Naive B cell (primary cell): Measurements from ENCODE around the gene SMIM23. TPM values are rescaled to one million over a fixed set of nuclear protein-coding genes. Genes with fewer than 3 reads are reported as not detected.

Experiments used
- ATAC-seq, 2 donors: fragments of 150-1000 bp; cut with Tn5 transposase; 2 replicates each; pipeline ENCODE4 v1.10.0; 2021; ENCODE audit warnings: low read depth in 2 of 2, mild to moderate bottlenecking in 2 of 2, moderate library complexity in 2 of 2
- DNase-seq: peaks from one replicate; pipeline ENCODE4 v3.0.0; 2022
- H3K27ac Mint-ChIP-seq, 6 donors: one replicate each; pipeline ENCODE4 v1.8.0; 2020 to 2022; ENCODE audit warnings: mild to moderate bottlenecking in 6 of 6, mixed read lengths in 6 of 6, moderate library complexity in 5 of 6, inconsistent platforms in 2 of 6
- H3K27me3 Mint-ChIP-seq, 3 donors: one replicate each; pipeline ENCODE4 v1.8.0; 2021 to 2022; ENCODE audit warnings: mixed read lengths in 3 of 3, mild to moderate bottlenecking in 1 of 3
- H3K36me3 Mint-ChIP-seq, 2 donors: one replicate each; pipeline ENCODE4 v1.8.0; 2020 to 2022; ENCODE audit warnings: mixed read lengths in 2 of 2, inconsistent platforms in 1 of 2, mild to moderate bottlenecking in 1 of 2
- H3K4me1 Mint-ChIP-seq, 3 donors: one replicate each; pipeline ENCODE4 v1.8.0; 2020 to 2022; ENCODE audit warnings: mixed read lengths in 3 of 3, inconsistent platforms in 1 of 3, mild to moderate bottlenecking in 1 of 3, moderate library complexity in 1 of 3
- H3K4me3 Mint-ChIP-seq, 8 donors: one replicate each; pipeline ENCODE4 v1.8.0; 2020 to 2022; ENCODE audit warnings: mild to moderate bottlenecking in 8 of 8, mixed read lengths in 8 of 8, moderate library complexity in 8 of 8, inconsistent platforms in 2 of 8
- H3K9me3 Mint-ChIP-seq, 7 donors: one replicate each; pipeline ENCODE4 v1.8.0; 2020 to 2022; ENCODE audit warnings: mixed read lengths in 7 of 7, mild to moderate bottlenecking in 5 of 7, inconsistent platforms in 2 of 7, moderate library complexity in 1 of 7
- polyA plus RNA-seq, 6 donors: library from polyadenylated mRNA; unstranded; fragments of 300-500 nt; fragmentation: Illumina TruSeq; gene quantifications; one replicate each; pipeline ENCODE4 v1.2.3, GENCODE V29; 2021; ENCODE audit warnings: low read depth in 6 of 6

Gene SMIM23
- polyA plus RNA-seq, 6 donors from 2014 or later, result not detected

GRCh38 chr5:171808951-171809350, 23.3 kb downstream of the SMIM23 start:
- H3K4me3 Mint-ChIP-seq, result no peak overlapping the region
- DNase-seq (no peak), ATAC-seq (no peak)
- peaks cover 8 to 30% (median 17%) of the 10 kb centered on the region in 7 donors for H3K9me3 Mint-ChIP-seq
- H3K4me1 Mint-ChIP-seq, result peaks cover 0 to 8% (median 5%) of the 10 kb centered on the region in 3 donors
- peaks cover 14 to 43% (median 39%) of the 10 kb centered on the region in 3 donors for H3K27me3 Mint-ChIP-seq
- peaks cover 8 to 22% of the 10 kb centered on the region in 2 donors for H3K36me3 Mint-ChIP-seq
- no peak overlapping the region for H3K27ac Mint-ChIP-seq

- peaks cover 14 to 31% (median 28%) of the 10 kb centered on the region in 3 donors for H3K27me3 Mint-ChIP-seq
- H3K4me1 Mint-ChIP-seq, result peaks cover 0 to 8% (median 5%) of the 10 kb centered on the region in 3 donors
- peak overlapping the region in 1 of 8 donors; percentile 1 for H3K4me3 Mint-ChIP-seq
- peaks cover 8 to 30% (median 17%) of the 10 kb centered on the region in 7 donors for H3K9me3 Mint-ChIP-seq
- DNase-seq (no peak), ATAC-seq (no peak)
- H3K27ac Mint-ChIP-seq, result no peak overlapping the region
- peaks cover 8 to 22% of the 10 kb centered on the region in 2 donors for H3K36me3 Mint-ChIP-seq
Observed at GRCh38 chr5:171810227-171810626, 24.6 kb downstream of the SMIM23 start.

- Mint-ChIP-seq H3K27ac (no peak overlapping the region), H3K36me3 (peaks cover 3 to 11% of the 10 kb centered on the region in 2 donors), H3K4me3 (no peak overlapping the region), H3K9me3 (peaks cover 4 to 21% (median 13%) of the 10 kb centered on the region in 7 donors), H3K27me3 (peaks cover 0 to 7% (median 4%) of the 10 kb centered on the region in 3 donors), H3K4me1 (no peaks in the 10 kb centered on the region)
- ATAC-seq, result no peak
- DNase-seq, result no peak
Observed at GRCh38 chr5:171813270-171813669, 27.7 kb downstream of the SMIM23 start.

GRCh38 chr5:171813813-171814490, 28.3 kb downstream of the SMIM23 start:
- Mint-ChIP-seq H3K9me3 (peaks cover 0 to 19% (median 11%) of the 10 kb centered on the region in 7 donors), H3K27me3 (peaks cover 0 to 6% (median 0%) of the 10 kb centered on the region in 3 donors), H3K4me3 (no peak overlapping the region), H3K27ac (no peak overlapping the region), H3K4me1 (no peaks in the 10 kb centered on the region), H3K36me3 (peaks cover 0 to 7% of the 10 kb centered on the region in 2 donors)
- ATAC-seq (no peak), DNase-seq (no peak)

- peaks cover 0 to 6% (median 4%) of the 10 kb centered on the region in 7 donors for H3K9me3 Mint-ChIP-seq
- peaks cover 0 to 6% (median 6%) of the 10 kb centered on the region in 3 donors for H3K27me3 Mint-ChIP-seq
- H3K4me3 Mint-ChIP-seq, result no peak overlapping the region
- no peak for ATAC-seq
- no peak overlapping the region for H3K27ac Mint-ChIP-seq
- DNase-seq, result no peak
- H3K4me1 Mint-ChIP-seq, result no peaks in the 10 kb centered on the region
- H3K36me3 Mint-ChIP-seq, result no peaks in the 10 kb centered on the region
Observed at GRCh38 chr5:171816666-171817065, 31.0 kb downstream of the SMIM23 start.

- no peaks in the 10 kb centered on the region for H3K4me1 Mint-ChIP-seq
- no peaks in the 10 kb centered on the region for H3K36me3 Mint-ChIP-seq
- H3K27ac Mint-ChIP-seq, result no peak overlapping the region
- ATAC-seq, result no peak
- H3K9me3 Mint-ChIP-seq, result no peaks in the 10 kb centered on the region
- peaks cover 0 to 6% (median 6%) of the 10 kb centered on the region in 3 donors for H3K27me3 Mint-ChIP-seq
- H3K4me3 Mint-ChIP-seq, result peak overlapping the region in 1 of 8 donors; percentile 18
- no peak for DNase-seq
Observed at GRCh38 chr5:171820561-171820960, 34.9 kb downstream of the SMIM23 start.

- H3K27ac Mint-ChIP-seq, result no peak overlapping the region
- ATAC-seq, result no peak
- H3K4me1 Mint-ChIP-seq, result no peaks in the 10 kb centered on the region
- no peak for DNase-seq
- H3K27me3 Mint-ChIP-seq, result peaks cover 0 to 6% (median 6%) of the 10 kb centered on the region in 3 donors
- H3K36me3 Mint-ChIP-seq, result no peaks in the 10 kb centered on the region
- no peaks in the 10 kb centered on the region for H3K9me3 Mint-ChIP-seq
- no peak overlapping the region for H3K4me3 Mint-ChIP-seq
Observed at GRCh38 chr5:171821286-171821685, 35.7 kb downstream of the SMIM23 start.

- DNase-seq, result no peak
- Mint-ChIP-seq H3K27ac (no peak overlapping the region), H3K4me3 (no peak overlapping the region), H3K36me3 (no peaks in the 10 kb centered on the region), H3K4me1 (no peaks in the 10 kb centered on the region), H3K9me3 (no peaks in the 10 kb centered on the region), H3K27me3 (peaks cover 0 to 6% (median 2%) of the 10 kb centered on the region in 3 donors)
- no peak for ATAC-seq
Observed at GRCh38 chr5:171823269-171823668, 37.7 kb downstream of the SMIM23 start.

- no peaks in the 10 kb centered on the region for H3K27me3 Mint-ChIP-seq
- no peaks in the 10 kb centered on the region for H3K36me3 Mint-ChIP-seq
- H3K4me1 Mint-ChIP-seq, result no peaks in the 10 kb centered on the region
- DNase-seq (no peak), ATAC-seq (no peak)
- peaks cover 0 to 1% (median 0%) of the 10 kb centered on the region in 7 donors for H3K9me3 Mint-ChIP-seq
- no peak overlapping the region for H3K27ac Mint-ChIP-seq
- no peak overlapping the region for H3K4me3 Mint-ChIP-seq
Observed at GRCh38 chr5:171825051-171825450, 39.4 kb downstream of the SMIM23 start.

GRCh38 chr5:171826132-171826531, 40.5 kb downstream of the SMIM23 start:
- no peak overlapping the region for H3K4me3 Mint-ChIP-seq

GRCh38 chr5:171827162-171827561, 41.5 kb downstream of the SMIM23 start:
- Mint-ChIP-seq H3K4me3 (no peak overlapping the region), H3K4me1 (no peaks in the 10 kb centered on the region), H3K36me3 (peaks cover 0 to 13% of the 10 kb centered on the region in 2 donors), H3K9me3 (peaks cover 7 to 13% (median 7%) of the 10 kb centered on the region in 7 donors), H3K27me3 (no peaks in the 10 kb centered on the region), H3K27ac (no peak overlapping the region)
- DNase-seq, result no peak
- no peak for ATAC-seq

More at GRCh38 chr5:171826132-171826531, 40.5 kb downstream of the SMIM23 start:
- H3K4me1 Mint-ChIP-seq, result no peaks in the 10 kb centered on the region
- DNase-seq, result no peak
- peaks cover 0 to 3% of the 10 kb centered on the region in 2 donors for H3K36me3 Mint-ChIP-seq
- no peak overlapping the region for H3K27ac Mint-ChIP-seq
- ATAC-seq, result no peak
- H3K27me3 Mint-ChIP-seq, result no peaks in the 10 kb centered on the region
- H3K9me3 Mint-ChIP-seq, result peaks cover 0 to 5% (median 3%) of the 10 kb centered on the region in 7 donors

- H3K9me3 Mint-ChIP-seq, result peaks cover 14 to 32% (median 17%) of the 10 kb centered on the region in 7 donors
- no peaks in the 10 kb centered on the region for H3K27me3 Mint-ChIP-seq
- ATAC-seq (no peak), DNase-seq (no peak)
- H3K27ac Mint-ChIP-seq, result no peak overlapping the region
- no peaks in the 10 kb centered on the region for H3K4me1 Mint-ChIP-seq
- H3K36me3 Mint-ChIP-seq, result peaks cover 0 to 24% of the 10 kb centered on the region in 2 donors
- no peak overlapping the region for H3K4me3 Mint-ChIP-seq
Observed at GRCh38 chr5:171830686-171831085, 45.1 kb downstream of the SMIM23 start.

GRCh38 chr5:171832775-171833174, 47.2 kb downstream of the SMIM23 start:
- ATAC-seq (no peak), DNase-seq (no peak)
- Mint-ChIP-seq H3K4me1 (no peaks in the 10 kb centered on the region), H3K9me3 (peaks cover 14 to 32% (median 17%) of the 10 kb centered on the region in 7 donors), H3K4me3 (no peak overlapping the region), H3K27ac (no peak overlapping the region), H3K27me3 (no peaks in the 10 kb centered on the region), H3K36me3 (peaks cover 0 to 24% of the 10 kb centered on the region in 2 donors)

- Mint-ChIP-seq H3K9me3 (peaks cover 14 to 32% (median 17%) of the 10 kb centered on the region in 7 donors), H3K36me3 (peaks cover 0 to 24% of the 10 kb centered on the region in 2 donors), H3K27ac (no peak overlapping the region), H3K4me3 (no peak overlapping the region), H3K4me1 (no peaks in the 10 kb centered on the region), H3K27me3 (no peaks in the 10 kb centered on the region)
- DNase-seq, result no peak
- ATAC-seq, result no peak
Observed at GRCh38 chr5:171834461-171834860, 48.8 kb downstream of the SMIM23 start.
